GM10847 (cell line): ENCODE results near the gene CSNK1G1.

Experiments
- POLR2A ChIP-seq: IDR thresholded peaks from 2 replicates; pipeline ENCODE4 v1.6.1; 2011; ENCODE audit not compliant: insufficient read length; ENCODE audit errors: extremely low read depth

CSNK1G1 gene

DNA sequence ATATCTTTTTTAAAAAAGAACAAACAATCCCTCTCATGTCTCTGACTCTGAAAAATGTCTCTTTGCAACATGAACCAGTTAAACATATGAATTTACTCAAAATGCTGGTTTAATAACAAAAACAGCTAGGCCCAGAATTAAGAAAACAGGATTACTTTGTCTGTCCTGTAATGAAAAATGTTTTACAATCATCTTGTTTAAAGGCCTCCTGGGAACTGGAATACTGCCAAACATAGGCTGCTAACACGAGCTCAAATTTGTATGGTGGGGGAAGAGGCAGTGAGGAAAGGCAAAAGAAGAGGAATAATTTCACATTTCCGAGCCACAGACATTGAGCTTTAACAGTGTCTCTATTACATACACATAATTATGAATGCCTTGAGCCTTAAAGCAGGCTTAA, 131.5 kb downstream of the CSNK1G1 start:
- TF ChIP-seq POLR2A, result no peak

DNA sequence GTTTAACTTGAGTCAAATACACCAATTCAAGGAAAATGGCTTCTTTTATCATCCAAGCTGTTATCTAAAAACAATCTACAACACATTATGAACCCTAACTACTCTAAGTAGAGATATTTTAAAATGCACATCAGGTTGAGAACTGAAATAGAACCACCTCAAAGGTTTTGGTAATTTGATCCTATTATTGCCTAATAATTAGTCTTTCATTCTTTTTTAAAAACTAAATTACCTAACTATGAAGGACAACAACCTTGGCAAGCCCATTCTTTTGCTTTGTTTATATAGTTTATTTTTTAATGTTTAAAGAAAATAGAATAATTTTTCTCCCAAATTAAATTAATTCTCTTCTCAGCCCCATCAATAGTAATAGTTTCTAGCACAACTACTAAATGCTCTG, 132.1 kb downstream of the CSNK1G1 start:
- TF ChIP-seq POLR2A, result no peak

DNA sequence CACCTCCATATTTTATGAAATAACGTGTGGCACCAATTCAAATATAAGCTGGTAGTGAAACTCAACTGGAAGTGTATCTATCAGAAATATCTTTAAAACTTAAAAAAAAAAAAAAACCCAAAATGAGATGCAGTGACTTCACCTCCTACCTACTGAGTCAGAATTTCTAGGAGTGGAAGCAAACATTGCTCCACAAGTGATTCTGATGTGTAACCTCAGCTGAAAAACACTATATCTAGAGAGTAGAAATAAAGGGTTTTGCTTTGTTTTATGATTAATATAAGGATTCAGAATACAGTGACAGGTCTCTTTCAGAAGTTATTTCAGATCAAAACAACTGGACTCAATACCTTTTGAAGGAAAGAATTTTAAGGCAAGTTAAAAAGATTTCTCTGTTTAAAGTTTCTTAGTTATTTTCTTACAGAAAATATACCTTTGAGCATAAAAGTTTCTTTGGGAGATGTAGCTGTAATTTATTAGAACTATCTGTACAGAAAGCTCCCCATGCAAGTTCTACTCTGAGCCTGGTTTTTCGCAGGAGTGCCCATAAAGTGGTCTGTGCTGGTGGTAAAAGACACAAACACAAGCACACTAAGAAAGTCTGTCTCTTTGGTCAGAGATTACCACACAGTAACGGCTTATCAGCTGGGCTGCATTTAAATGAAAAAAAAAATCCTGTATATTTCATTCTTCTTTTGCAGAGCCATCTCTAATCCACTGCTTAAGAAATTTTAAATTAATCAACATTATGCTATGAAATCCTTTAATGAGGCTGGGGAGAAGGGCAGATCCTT, 133.2 kb downstream of the CSNK1G1 start:
- TF ChIP-seq POLR2A, result no peak

DNA sequence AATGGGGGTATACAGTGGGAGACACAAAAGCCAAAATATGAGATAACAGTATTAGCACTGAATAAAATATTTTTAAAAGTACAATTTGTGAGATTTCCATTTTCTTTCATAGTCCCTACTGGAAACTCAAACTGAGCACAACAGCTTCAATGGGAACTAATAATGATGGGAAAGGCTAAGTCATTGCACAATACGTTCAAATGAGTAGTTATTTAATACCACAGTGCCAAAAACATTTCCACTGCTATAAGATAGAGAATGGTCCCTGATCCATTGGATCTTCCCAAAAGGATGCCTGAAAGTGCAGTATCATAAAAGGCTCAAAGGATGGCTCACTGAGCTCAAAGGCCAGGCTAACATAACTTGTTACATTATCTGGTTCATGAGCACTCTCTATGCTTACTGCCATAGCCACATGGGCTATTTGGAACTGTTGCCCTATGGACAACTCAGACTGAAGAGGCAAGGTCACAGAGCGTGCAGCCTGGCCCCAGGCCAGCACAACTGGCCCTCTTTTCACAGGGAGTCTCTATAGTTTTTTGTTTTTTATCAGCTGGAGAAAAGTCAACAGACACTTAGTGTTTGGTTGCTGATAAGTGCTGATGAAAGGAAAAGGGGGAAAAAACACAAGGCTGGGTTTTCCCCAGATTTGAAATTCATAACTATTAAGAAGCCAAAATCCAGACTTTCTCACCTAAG, 139.1 kb downstream of the CSNK1G1 start:
- TF ChIP-seq POLR2A, result no peak

DNA sequence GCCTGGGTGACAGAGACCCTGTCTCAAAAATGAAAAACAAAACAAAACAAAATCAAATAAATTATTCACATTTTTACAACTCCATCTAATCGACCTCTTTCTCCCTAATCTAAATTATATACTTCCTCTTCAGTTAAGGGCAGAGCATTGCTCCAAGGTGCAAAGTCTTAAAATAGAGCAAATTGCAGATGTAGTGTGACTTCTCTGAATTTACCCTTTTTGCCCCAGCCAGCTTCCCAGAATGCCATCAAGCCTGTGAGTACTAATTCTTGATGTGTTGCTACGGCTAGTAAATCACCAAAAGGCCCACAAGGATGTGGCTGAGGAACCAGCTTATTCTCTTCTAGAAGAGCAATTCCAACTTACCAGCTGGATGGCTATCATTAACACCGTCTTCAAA, 139.8 kb downstream of the CSNK1G1 start:
- TF ChIP-seq POLR2A, result no peak

DNA sequence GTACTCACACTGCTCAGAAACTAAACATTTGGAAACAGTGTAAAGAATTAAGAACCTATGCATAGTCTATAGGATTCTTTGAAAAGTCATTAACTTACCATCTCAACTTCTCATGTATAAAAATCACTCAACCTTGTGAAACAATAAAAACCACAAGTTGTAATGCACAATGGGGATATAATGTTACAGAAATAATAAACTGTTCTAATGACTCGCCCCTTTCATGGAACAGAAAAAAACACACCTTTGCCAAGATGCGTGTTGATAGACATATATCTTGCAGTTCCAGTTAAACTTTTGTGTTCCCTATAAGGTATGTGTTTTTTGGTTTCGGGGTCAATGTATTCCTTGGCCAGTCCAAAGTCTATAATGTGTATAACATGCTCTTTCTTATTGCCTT, 142.3 kb downstream of the CSNK1G1 start:
- TF ChIP-seq POLR2A, result no peak

DNA sequence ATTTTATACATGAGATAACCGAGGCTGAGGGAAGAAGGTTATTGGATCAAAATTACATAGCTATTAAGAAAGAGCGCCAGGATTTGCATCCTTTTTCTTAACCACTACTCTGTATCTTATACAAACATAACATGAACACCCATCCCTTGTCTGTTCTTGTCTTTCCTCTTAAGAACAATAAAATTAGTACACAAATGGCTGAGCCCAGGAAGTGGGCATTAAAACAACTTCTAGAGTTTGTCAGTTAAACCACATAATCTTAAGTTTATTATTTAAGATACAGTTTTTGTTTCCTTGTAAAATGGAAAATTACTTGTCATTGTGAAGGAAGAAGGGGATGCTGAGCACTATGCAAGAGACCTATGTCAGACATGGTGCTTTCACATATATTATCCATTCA, 144.3 kb downstream of the CSNK1G1 start:
- TF ChIP-seq POLR2A, result no peak

DNA sequence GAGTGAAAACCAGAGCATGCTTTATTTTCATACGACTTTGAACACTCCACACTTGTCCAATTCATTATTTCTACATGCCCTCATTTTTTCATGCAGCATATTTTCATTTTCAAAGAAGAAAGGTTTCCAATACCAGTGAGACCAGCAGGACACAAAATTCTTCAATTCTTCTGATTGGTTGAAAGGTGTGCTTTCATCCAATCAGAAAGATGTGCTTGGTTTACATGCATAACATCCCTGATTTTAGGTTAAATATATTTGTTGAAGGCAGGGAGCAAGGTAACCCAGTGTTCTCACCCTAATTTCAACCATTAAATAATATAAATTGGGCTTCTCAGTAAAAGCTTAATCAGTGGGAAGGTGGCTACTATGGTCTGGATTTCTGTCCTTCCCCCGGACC, 145.6 kb downstream of the CSNK1G1 start:
- TF ChIP-seq POLR2A, result no peak

DNA sequence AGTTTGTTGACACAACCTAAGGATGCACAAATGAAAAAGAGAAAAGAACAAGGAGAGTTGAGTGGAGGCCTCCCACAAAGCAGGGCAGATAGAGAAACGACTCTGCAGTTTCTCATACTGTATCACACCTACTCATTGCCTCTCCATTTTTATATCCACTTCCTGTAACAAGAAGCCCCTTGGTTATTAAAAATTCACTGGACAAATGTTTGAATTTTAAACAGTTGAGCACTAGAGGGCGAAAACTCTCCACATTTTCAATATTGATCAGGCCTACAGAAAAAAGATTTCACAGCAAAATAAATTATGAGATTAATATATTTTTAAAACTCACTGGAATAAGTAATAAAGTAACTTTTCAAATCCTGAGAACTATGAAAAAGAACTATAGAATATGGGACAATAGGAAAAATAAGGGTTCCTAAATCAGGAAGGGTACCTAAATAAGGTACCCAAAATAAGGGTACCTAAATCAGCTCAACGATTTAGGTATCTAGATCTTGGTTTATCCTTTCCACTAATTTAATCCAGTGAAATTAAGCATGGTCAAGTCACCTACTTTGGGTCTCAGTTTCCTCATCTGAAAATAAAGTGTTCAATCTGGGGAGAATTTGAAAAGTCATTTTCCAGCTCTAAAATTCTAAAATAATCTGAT, 146.2 kb downstream of the CSNK1G1 start:
- TF ChIP-seq POLR2A, result no peak

DNA sequence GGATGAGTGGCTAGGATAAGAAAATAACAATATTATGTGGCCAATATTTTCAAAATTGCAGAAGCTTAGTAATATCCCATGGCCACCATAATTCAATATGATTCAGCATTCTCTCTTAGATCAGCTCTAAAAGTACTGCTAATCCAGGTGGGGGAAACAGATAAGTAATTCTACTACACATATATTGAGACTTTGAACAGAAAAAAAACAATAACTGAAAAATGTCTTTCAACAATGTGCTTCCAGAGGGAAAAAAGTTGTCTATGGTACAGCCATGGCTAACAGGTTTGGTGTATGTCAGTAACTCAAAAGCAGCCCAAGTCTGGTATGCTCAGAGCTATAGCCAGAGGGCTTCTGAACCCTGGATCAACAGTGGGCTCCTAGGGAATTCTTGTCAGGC, 150.8 kb downstream of the CSNK1G1 start:
- TF ChIP-seq POLR2A, result no peak

DNA sequence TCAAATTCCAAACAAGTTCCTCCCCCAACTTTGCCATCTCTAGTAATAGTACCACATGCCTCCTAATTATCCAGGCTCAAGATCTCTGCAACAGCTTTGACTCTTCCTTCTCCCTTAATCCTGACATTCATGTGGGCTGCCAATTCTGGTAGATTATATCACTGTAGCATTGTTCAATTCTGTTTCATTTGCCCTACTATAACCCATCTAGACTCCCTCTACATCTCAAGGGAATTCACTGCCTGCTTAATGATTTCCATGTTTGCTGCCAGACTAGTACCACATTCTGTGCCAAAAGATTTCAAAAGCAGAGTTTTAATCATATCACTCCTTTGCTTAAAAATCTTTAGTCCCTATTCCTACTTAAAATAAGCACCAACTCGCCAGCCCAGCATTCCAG, 158.5 kb downstream of the CSNK1G1 start:
- TF ChIP-seq POLR2A, result no peak

DNA sequence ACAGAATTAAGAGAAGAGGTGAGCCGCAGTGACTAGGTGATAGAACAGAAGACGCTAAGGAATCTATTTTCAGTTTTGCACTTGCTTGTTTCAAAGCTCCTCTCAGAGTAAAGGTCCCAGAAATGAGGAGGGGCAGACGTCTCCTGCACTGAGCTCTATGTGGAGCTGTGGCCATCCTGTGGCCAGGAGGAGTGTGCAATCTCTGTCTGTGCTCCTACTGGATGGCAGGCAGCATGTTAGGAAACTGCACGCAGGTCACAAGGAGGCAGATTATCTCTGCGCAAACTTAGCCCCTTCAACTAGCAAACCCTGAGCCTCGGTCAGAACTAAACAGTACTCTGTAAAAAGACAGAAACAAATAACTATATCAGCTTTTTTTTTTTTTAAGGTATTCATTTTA, 162.0 kb downstream of the CSNK1G1 start:
- no peak for TF ChIP-seq POLR2A

DNA sequence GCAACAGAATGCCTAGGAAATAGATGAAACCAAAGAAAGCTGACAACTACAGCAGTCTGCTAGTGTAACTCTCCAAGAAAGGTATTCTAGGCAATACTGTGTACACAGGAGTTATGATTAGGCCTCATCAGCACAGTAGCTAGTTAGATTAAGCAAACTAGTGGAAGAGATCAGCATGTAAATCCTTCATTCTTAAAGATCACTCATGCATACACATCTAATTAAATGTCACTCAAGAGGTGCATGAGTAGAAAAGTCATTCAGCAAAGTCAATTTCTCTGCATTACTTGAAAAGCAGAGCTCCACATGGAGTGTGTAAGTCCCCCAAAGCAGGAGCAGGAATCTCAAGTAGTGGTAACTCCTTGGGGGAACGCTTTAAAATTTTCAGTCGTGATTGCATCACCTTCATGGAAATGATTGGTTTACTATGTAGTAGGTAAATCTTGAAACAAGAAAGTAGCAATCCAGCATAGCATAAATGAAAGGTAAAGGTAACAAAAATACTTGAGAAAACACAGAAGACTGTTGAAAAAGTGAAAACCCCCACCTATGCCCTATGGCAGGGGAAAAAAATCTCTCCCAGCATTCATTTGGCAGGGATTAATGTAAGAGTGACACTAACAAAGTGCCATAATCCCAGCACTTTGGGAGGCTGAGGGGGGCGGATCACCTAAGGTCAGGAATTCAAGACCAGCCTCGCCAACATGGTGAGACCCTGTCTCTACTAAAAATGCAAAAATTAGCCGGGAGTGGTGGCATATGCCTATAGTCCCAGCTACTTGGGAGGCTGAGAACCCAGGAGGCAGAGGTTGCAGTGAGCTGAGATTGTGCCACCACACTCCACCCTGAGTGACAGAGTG, 163.8 kb downstream of the CSNK1G1 start:
- TF ChIP-seq POLR2A, result no peak

DNA sequence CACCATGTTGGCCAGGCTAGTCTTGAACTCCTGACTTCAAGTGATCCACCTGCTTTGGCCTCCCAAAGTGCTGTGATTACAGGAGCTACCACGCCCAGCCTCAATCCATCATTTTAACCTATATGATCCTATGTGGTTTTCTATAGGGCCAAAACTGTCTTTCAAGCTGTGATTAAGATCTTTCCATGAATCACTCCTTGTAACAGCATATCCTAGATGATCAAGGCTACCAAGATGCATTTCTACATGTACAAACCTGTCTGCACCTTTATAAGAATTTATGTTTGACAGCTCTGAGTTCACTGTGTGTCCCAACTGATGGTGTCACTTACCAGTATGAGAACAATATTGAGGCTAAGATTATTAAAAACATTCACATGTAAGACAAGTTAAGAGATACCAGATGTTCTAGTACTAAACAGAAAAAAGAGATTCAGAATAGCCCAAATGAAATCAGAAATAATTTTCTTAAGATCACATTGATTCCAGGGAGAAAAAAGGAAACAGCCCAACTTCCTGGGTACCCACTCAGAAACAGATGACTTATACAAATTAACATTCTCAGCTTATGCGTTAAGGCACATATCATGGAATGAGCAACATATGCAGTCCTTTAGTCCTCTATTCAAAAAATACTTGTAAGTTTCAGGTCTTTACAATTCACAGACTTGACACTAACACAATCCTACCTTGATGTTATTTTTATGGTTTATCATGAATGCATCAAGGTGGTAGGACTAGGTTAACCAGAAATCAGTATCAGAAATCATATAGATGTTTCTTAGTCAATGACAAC, 168.4 kb downstream of the CSNK1G1 start:
- TF ChIP-seq POLR2A, result no peak
